ENCODE data around the gene LIFR. TPM values are rescaled to one million over a fixed set of nuclear protein-coding genes. Genes with fewer than 3 reads are reported as not detected.

LIFR gene
- total and polyA plus RNA-seq, 2 experiments from 2014 or later: 20.7 to 35.6 TPM

DNA sequence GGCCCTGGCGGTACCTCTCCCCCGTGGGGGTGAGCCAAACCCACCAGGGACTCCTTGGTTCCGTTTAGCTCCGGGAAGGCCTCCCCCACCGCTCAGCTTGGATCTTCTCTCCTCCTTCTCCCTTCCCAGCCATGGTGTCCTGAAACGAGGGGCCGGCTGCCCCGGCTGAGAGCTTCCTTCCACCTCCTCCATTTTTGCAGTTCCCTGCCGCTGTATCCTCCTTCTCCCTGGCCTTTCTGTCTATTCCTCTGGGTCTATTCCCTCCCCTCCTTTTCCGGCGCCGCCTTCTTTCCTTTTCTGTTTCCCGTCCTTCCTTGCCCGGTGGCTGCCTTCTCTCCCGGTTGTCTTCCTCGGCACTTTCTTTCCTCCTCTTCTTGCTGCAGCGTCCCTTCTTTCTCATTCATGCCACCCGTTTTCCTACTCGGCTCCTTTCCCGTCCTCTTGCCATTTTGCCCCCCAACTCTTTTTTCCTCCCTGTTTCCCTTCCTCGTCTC, 110.4 kb downstream of the LIFR start:
- no peaks in the 10 kb centered on the region for H3K4me1 ChIP-seq (ENCODE audit: low read depth)

GRCh38 chr5:38445374-38446028, 110.9 kb downstream of the LIFR start:
- peak in 1 of 2 donors; percentile 43 for DNase-seq (ENCODE audit: low read depth in 1 of 2, low spot score in 1 of 2)
- H3K4me3 ChIP-seq: no peak overlapping the region
- no peaks in the 10 kb centered on the region for H3K9me3 ChIP-seq (ENCODE audit: low read depth)
- H3K27me3 ChIP-seq: no peaks in the 10 kb centered on the region
- H3K4me1 ChIP-seq (ENCODE audit: low read depth): no peaks in the 10 kb centered on the region
- TF ChIP-seq, protein P1, sequence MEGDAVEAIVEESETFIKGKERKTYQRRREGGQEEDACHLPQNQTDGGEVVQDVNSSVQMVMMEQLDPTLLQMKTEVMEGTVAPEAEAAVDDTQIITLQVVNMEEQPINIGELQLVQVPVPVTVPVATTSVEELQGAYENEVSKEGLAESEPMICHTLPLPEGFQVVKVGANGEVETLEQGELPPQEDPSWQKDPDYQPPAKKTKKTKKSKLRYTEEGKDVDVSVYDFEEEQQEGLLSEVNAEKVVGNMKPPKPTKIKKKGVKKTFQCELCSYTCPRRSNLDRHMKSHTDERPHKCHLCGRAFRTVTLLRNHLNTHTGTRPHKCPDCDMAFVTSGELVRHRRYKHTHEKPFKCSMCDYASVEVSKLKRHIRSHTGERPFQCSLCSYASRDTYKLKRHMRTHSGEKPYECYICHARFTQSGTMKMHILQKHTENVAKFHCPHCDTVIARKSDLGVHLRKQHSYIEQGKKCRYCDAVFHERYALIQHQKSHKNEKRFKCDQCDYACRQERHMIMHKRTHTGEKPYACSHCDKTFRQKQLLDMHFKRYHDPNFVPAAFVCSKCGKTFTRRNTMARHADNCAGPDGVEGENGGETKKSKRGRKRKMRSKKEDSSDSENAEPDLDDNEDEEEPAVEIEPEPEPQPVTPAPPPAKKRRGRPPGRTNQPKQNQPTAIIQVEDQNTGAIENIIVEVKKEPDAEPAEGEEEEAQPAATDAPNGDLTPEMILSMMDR (IDR thresholded peaks at IDR 0.05; ENCODE audit: low read depth, low read length): no peak
- H3K27ac ChIP-seq: no peak overlapping the region
- H3K36me3 ChIP-seq: no peaks in the 10 kb centered on the region

More for the DNA sequence above, 110.4 kb downstream of the LIFR start:
- H3K9me3 ChIP-seq (ENCODE audit: low read depth): no peaks in the 10 kb centered on the region
- H3K27me3 ChIP-seq: no peaks in the 10 kb centered on the region
- H3K36me3 ChIP-seq: no peaks in the 10 kb centered on the region
- TF ChIP-seq, protein P1 (IDR thresholded peaks at IDR 0.05; ENCODE audit: low read depth, low read length): no peak
- no peak overlapping the region for H3K27ac ChIP-seq
- H3K4me3 ChIP-seq: no peak overlapping the region
- DNase-seq (ENCODE audit: low read depth in 1 of 2, low spot score in 1 of 2): no peak

GRCh38 chr5:38443390-38443789, 113.1 kb downstream of the LIFR start:
- H3K27me3 ChIP-seq: no peaks in the 10 kb centered on the region
- DNase-seq (ENCODE audit: low read depth in 1 of 2, low spot score in 1 of 2): no peak
- H3K36me3 ChIP-seq: no peaks in the 10 kb centered on the region
- H3K4me1 ChIP-seq (ENCODE audit: low read depth): no peaks in the 10 kb centered on the region
- TF ChIP-seq, protein P1 (IDR thresholded peaks at IDR 0.05; ENCODE audit: low read depth, low read length): no peak
- no peak overlapping the region for H3K27ac ChIP-seq
- no peak overlapping the region for H3K4me3 ChIP-seq
- H3K9me3 ChIP-seq (ENCODE audit: low read depth): no peaks in the 10 kb centered on the region

GRCh38 chr5:38442247-38442573, 114.2 kb downstream of the LIFR start:
- Histone ChIP-seq H3K4me1 (ENCODE audit: low read depth) (no peaks in the 10 kb centered on the region), H3K36me3 (no peaks in the 10 kb centered on the region), H3K27me3 (no peaks in the 10 kb centered on the region), H3K9me3 (ENCODE audit: low read depth) (no peaks in the 10 kb centered on the region), H3K4me3 (no peak overlapping the region), H3K27ac (no peak overlapping the region)
- DNase-seq (ENCODE audit: low read depth in 1 of 2, low spot score in 1 of 2): no peak
- TF ChIP-seq, protein P1 (IDR thresholded peaks at IDR 0.05; ENCODE audit: low read depth, low read length): no peak

DNA sequence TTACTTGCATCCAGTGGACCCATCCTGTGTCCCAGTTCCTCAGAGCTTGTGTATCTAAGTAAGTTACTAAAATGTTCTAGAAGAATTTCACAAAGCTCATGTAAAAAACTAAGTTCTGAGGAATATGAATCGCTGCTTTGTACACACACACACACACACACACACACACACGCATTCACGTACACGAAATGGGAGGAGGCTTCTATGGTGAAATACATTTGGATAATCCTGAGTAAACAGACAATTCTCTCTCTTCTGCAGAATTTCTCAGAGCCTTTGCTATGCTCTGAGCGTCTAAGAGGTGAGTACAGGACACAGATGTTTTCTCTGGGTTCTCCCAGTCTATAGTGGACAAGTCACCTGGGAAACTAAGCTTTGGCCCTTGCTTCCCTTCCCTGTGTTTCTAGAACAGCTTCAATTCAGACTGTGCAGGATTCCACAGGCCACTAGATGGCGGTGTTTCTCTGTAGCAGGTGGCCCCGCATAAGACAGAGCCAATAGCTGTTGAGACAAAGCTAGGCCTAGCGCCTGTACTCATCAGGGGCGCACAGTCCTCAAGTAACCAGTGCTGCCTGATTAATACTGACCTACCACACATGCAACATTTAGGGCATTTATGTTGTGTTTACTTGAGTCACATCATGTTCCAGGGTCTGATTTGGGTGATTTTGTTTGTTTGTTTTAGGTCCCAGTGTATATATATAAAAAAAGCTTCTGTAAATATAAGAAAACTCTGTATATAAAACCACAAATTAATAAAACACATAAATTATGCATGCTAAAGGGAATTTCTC, 114.8 kb downstream of the LIFR start:
- peak; percentile 94 to 95 for DNase-seq (ENCODE audit: low read depth in 1 of 2, low spot score in 1 of 2)
- Histone ChIP-seq H3K27ac (no peak overlapping the region), H3K4me1 (ENCODE audit: low read depth) (no peaks in the 10 kb centered on the region), H3K27me3 (no peaks in the 10 kb centered on the region), H3K9me3 (ENCODE audit: low read depth) (no peaks in the 10 kb centered on the region), H3K4me3 (no peak overlapping the region), H3K36me3 (no peaks in the 10 kb centered on the region)
- TF ChIP-seq, protein P1 (IDR thresholded peaks at IDR 0.05; ENCODE audit: low read depth, low read length): peak; percentile 96

Data from cardiac muscle cell (in vitro differentiated cells and primary cell).